Omental fat pad (tissue), 4 donors: ENCODE results near the gene CAMSAP3. TPM values are rescaled to one million over a fixed set of nuclear protein-coding genes. Genes with fewer than 3 reads are reported as not detected.

ENCODE experiments used
- ATAC-seq: fragments of 150-250 bp; one replicate; pipeline ENCODE4 v1.9.1; 2016; ENCODE audit warnings: mild to moderate bottlenecking, moderate library complexity; ENCODE audit not compliant: low FRiP score
- DNase-seq: peaks from one replicate; pipeline ENCODE4 v3.0.0-alpha.2; 2019; ENCODE audit warnings: low spot score
- total RNA-seq, 4 donors: library from RNA; depleted of rRNA; stranded (reverse); fragments of >200 nt; gene quantifications; one replicate each; pipeline ENCODE4 v1.1.0, GENCODE V29; 2016
- TF ChIP-seq, protein P1 (sequence below), 3 donors: fragments of 450-650 bp; IDR thresholded peaks; one replicate each; pipeline ENCODE4 v1.5.1; 2016 to 2017; ENCODE audit warnings: antibody characterized with exemption in 3 of 3, mild to moderate bottlenecking in 3 of 3, moderate library complexity in 2 of 3

Gene CAMSAP3
- total RNA-seq, 4 donors from 2014 or later, result 0.36 to 1.0 (median 0.69) TPM; not detected in 1

DNA sequence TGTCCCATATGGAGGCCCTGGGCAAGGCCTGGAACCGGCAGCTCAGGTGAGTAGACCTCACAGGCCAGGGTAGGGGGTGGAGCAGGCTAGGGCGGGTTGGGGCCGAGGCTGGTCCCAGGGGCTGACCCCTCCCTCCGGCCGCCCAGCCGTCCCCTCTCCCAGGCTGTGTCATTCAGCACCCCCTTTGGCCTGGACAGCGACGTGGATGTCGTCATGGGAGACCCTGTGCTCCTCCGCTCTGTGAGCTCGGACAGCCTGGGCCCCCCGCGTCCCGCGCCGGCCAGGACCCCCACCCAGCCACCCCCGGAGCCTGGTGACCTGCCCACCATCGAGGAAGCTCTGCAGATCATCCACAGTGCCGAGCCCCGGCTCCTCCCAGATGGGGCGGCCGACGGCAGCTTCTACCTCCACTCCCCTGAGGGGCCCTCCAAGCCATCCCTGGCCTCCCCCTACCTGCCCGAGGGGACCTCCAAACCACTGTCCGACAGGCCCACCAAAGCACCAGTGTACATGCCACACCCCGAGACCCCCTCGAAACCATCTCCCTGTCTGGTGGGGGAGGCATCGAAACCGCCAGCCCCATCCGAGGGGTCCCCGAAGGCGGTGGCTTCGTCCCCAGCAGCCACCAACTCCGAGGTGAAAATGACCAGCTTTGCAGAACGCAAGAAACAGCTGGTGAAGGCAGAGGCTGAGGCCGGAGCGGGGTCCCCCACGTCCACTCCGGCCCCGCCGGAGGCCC, 16.0 kb downstream of the CAMSAP3 start:
- no peak for ATAC-seq
- DNase-seq, result no peak
- TF ChIP-seq, protein P1, sequence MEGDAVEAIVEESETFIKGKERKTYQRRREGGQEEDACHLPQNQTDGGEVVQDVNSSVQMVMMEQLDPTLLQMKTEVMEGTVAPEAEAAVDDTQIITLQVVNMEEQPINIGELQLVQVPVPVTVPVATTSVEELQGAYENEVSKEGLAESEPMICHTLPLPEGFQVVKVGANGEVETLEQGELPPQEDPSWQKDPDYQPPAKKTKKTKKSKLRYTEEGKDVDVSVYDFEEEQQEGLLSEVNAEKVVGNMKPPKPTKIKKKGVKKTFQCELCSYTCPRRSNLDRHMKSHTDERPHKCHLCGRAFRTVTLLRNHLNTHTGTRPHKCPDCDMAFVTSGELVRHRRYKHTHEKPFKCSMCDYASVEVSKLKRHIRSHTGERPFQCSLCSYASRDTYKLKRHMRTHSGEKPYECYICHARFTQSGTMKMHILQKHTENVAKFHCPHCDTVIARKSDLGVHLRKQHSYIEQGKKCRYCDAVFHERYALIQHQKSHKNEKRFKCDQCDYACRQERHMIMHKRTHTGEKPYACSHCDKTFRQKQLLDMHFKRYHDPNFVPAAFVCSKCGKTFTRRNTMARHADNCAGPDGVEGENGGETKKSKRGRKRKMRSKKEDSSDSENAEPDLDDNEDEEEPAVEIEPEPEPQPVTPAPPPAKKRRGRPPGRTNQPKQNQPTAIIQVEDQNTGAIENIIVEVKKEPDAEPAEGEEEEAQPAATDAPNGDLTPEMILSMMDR (IDR thresholded peaks at IDR 0.05), result no peak

- ATAC-seq (no peak), DNase-seq (no peak)
- TF ChIP-seq, protein P1 (IDR thresholded peaks at IDR 0.05), result no peak
Observed at GRCh38 chr19:7612282-7613274, 16.9 kb downstream of the CAMSAP3 start.

GRCh38 chr19:7614859-7615741, 19.4 kb downstream of the CAMSAP3 start:
- no peak for DNase-seq
- TF ChIP-seq, protein P1 (IDR thresholded peaks at IDR 0.05), result no peak
- ATAC-seq, result no peak

GRCh38 chr19:7617172-7617571, 21.5 kb downstream of the CAMSAP3 start:
- DNase-seq (no peak), ATAC-seq (no peak)
- TF ChIP-seq, protein P1 (IDR thresholded peaks at IDR 0.05), result no peak

- TF ChIP-seq, protein P1 (IDR thresholded peaks at IDR 0.05), result no peak
- ATAC-seq (no peak), DNase-seq (no peak)
Observed at GRCh38 chr19:7617735-7618134, 22.1 kb downstream of the CAMSAP3 start.

- TF ChIP-seq, protein P1 (IDR thresholded peaks at IDR 0.05), result no peak
- DNase-seq, result no peak
- no peak for ATAC-seq
Observed at GRCh38 chr19:7618348-7618747, 22.7 kb downstream of the CAMSAP3 start.
